SK-N-SH (cell line): ENCODE results near the gene NGB. TPM values are rescaled to one million over a fixed set of nuclear protein-coding genes. Genes with fewer than 3 reads are reported as not detected.

ENCODE experiments used
- CTCF ChIA-PET: fragments of 300-600, 350-600 bp; formaldehyde crosslinking; extraction: SDS; loops from one replicate; lab custom pipeline; 2021; lab: Yijun Ruan, JAX
- POLR2A ChIA-PET: fragments of 350-600 bp; sonication (Branson Sonifier 250); formaldehyde crosslinking; extraction: SDS; loops from one replicate; lab custom pipeline; 2020; ENCODE audit warnings: antibody characterized with exemption, inconsistent platforms; lab: Yijun Ruan, JAX
- DNase-seq: peaks from one replicate; pipeline ENCODE4 v3.0.0; 2012
- H2AFZ ChIP-seq: fragments of 200-600 bp; sonication (generic); 2 replicates; pipeline ENCODE4 v1.8.1; 2016; ENCODE audit warnings: antibody characterized with exemption, mild to moderate bottlenecking, low read depth
- H3F3A ChIP-seq: fragments of 200-600 bp; sonication (generic); replicated peaks from 2 replicates; pipeline ENCODE3; 2016; ENCODE audit warnings: antibody characterized with exemption, mild to moderate bottlenecking; ENCODE audit not compliant: insufficient read depth
- H3K27ac ChIP-seq, 2 experiments: fragments of 200-500 bp in 1 of 2; fragments of 200-600 bp in 1 of 2; sonication (Bioruptor generic) in 1 of 2; sonication (generic), shearing (Covaris generic) in 1 of 2; 2 replicates each; pipeline versions ENCODE4 v1.5.1 to v1.6.1; 2014 to 2016; ENCODE audit warnings: low read depth in 2 of 2, inconsistent platforms in 1 of 2, low read length in 1 of 2, mild to moderate bottlenecking in 1 of 2, mixed read lengths in 1 of 2
- H3K27me3 ChIP-seq: fragments of 200-600 bp; sonication (generic), shearing (Covaris generic); 2 replicates; pipeline ENCODE4 v1.6.1; 2016; ENCODE audit warnings: mixed run types; ENCODE audit not compliant: insufficient read depth
- H3K36me3 ChIP-seq, 2 experiments: fragments of 200-500 bp in 1 of 2; fragments of 200-600 bp in 1 of 2; sonication (Bioruptor generic) in 1 of 2; sonication (generic) in 1 of 2; replicated peaks in 1 of 2; 2 replicates each; pipeline versions ENCODE3 to v1.5.1; 2014 to 2016; ENCODE audit warnings: low read length in 1 of 2, mild to moderate bottlenecking in 1 of 2; ENCODE audit not compliant: insufficient read depth in 2 of 2, control insufficient read depth in 1 of 2
- H3K4me1 ChIP-seq, 2 experiments: fragments of 200-500 bp in 1 of 2; fragments of 200-600 bp in 1 of 2; sonication (Bioruptor generic) in 1 of 2; sonication (generic), shearing (Covaris generic) in 1 of 2; 2 replicates each; pipeline versions ENCODE4 v1.5.1 to v1.6.1; 2014 to 2016; ENCODE audit warnings: low read depth in 1 of 2, low read length in 1 of 2, mixed run types in 1 of 2; ENCODE audit not compliant: insufficient read depth in 2 of 2, control insufficient read depth in 1 of 2
- H3K4me2 ChIP-seq: fragments of 200-600 bp; sonication (generic), shearing (Covaris generic); 2 replicates; pipeline ENCODE4 v1.6.1; 2017; ENCODE audit warnings: mixed run types
- H3K4me3 ChIP-seq, 2 experiments: fragments of 200-500 bp in 1 of 2; fragments of 200-600 bp in 1 of 2; sonication (Bioruptor generic) in 1 of 2; sonication (generic), shearing (Covaris generic) in 1 of 2; 2 replicates each; pipeline versions ENCODE4 v1.5.1 to v1.8.1; 2014 to 2016; ENCODE audit warnings: low read depth in 2 of 2, inconsistent platforms in 1 of 2, low read length in 1 of 2, mild to moderate bottlenecking in 1 of 2, mixed read lengths in 1 of 2, moderate library complexity in 1 of 2
- H3K79me2 ChIP-seq: fragments of 200-600 bp; sonication (generic); 2 replicates; pipeline ENCODE4 v1.8.1; 2017; ENCODE audit warnings: mild to moderate bottlenecking; ENCODE audit not compliant: insufficient read depth
- H3K9ac ChIP-seq: fragments of 200-600 bp; sonication (generic); 2 replicates; pipeline ENCODE4 v1.6.1; 2017; ENCODE audit warnings: mixed run types
- H3K9me2 ChIP-seq: fragments of 200-600 bp; sonication (generic); 2 replicates; pipeline ENCODE4 v1.6.1; 2017; ENCODE audit warnings: mixed run types
- H3K9me3 ChIP-seq: fragments of 200-600 bp; sonication (generic); 2 replicates; pipeline ENCODE4 v1.6.1; 2017; ENCODE audit warnings: mixed run types, mild to moderate bottlenecking, moderate library complexity
- H4K20me1 ChIP-seq: fragments of 200-600 bp; sonication (generic); 2 replicates; pipeline ENCODE4 v1.6.1; 2017; ENCODE audit warnings: mild to moderate bottlenecking, mixed run types; ENCODE audit not compliant: insufficient read depth
- CHD2 ChIP-seq: fragments of 150-350 bp; IDR thresholded peaks from 2 replicates; pipeline ENCODE4 v1.6.1; 2018; ENCODE audit warnings: low read length; ENCODE audit not compliant: partially characterized antibody
- CTCF ChIP-seq: fragments of 200-600 bp; sonication (generic); IDR thresholded peaks from 2 replicates; pipeline ENCODE4 v1.6.1; 2017; ENCODE audit warnings: antibody characterized with exemption, mild to moderate bottlenecking, moderate library complexity
- EP300 ChIP-seq, 2 experiments: IDR thresholded peaks; 2 replicates each; pipeline versions ENCODE4 v1.4.0 to v1.6.1; 2012; ENCODE audit warnings: borderline replicate concordance in 1 of 2, low read depth in 1 of 2, low read length in 1 of 2
- EZH2phosphoT487 ChIP-seq: fragments of 200-600 bp; sonication (generic); IDR thresholded peaks from 2 replicates; pipeline ENCODE4 v1.6.1; 2017; ENCODE audit warnings: low read depth, mixed run types, mild to moderate bottlenecking, antibody characterized with exemption, moderate library complexity, borderline replicate concordance
- FOXJ3 ChIP-seq: sonication (generic); formaldehyde crosslinking; IDR thresholded peaks from 2 replicates; pipeline ENCODE4 v1.5.1; 2020; ENCODE audit warnings: mild to moderate bottlenecking, missing genetic modification reagents
- GABPA ChIP-seq: IDR thresholded peaks from 2 replicates; pipeline ENCODE4 v1.4.0; 2012; ENCODE audit warnings: low read depth, mild to moderate bottlenecking
- GATA2 ChIP-seq: sonication (generic); formaldehyde crosslinking; IDR thresholded peaks from 2 replicates; pipeline ENCODE4 v1.5.0; 2020; ENCODE audit warnings: mild to moderate bottlenecking, missing genetic modification reagents
- JUND ChIP-seq: IDR thresholded peaks from 2 replicates; pipeline ENCODE4 v1.4.0; 2012
- MEF2A ChIP-seq: IDR thresholded peaks from 2 replicates; pipeline ENCODE4 v1.4.0; 2012; ENCODE audit warnings: low read depth, borderline replicate concordance
- MXI1 ChIP-seq: IDR thresholded peaks from 2 replicates; pipeline ENCODE4 v1.6.1; 2012; ENCODE audit warnings: mild to moderate bottlenecking, low read depth, low read length, improper control_type of control experiment
- NRF1 ChIP-seq: IDR thresholded peaks from 2 replicates; pipeline ENCODE4 v1.6.1; 2012; ENCODE audit warnings: low read depth, mild to moderate bottlenecking, low read length
- RCOR1 ChIP-seq: fragments of 150-350 bp; IDR thresholded peaks from 2 replicates; pipeline ENCODE4 v1.6.1; 2017; ENCODE audit warnings: antibody characterized with exemption, low read length
- RFX5 ChIP-seq: IDR thresholded peaks from 2 replicates; pipeline ENCODE4 v1.6.1; 2012; ENCODE audit warnings: mild to moderate bottlenecking, improper control_type of control experiment, low read length
- RXRA ChIP-seq: IDR thresholded peaks from 2 replicates; pipeline ENCODE4 v1.4.0; 2012; ENCODE audit warnings: low read depth, mild to moderate bottlenecking, borderline replicate concordance
- SMC3 ChIP-seq: IDR thresholded peaks from 2 replicates; pipeline ENCODE4 v1.6.1; 2012; ENCODE audit warnings: low read depth, low read length, improper control_type of control experiment
- TAF1 ChIP-seq: IDR thresholded peaks from 2 replicates; pipeline ENCODE4 v1.6.1; 2012; ENCODE audit warnings: low read depth, mild to moderate bottlenecking, low read length, moderate library complexity, borderline replicate concordance
- TCF12 ChIP-seq: IDR thresholded peaks from 2 replicates; pipeline ENCODE4 v1.4.0; 2012
- USF1 ChIP-seq: IDR thresholded peaks from 2 replicates; pipeline ENCODE4 v1.4.0; 2012; ENCODE audit warnings: low read depth, borderline replicate concordance
- USF2 ChIP-seq: fragments of 150-350 bp; IDR thresholded peaks from 2 replicates; pipeline ENCODE4 v1.6.1; 2017; ENCODE audit warnings: antibody characterized with exemption, low read length, low read depth, borderline replicate concordance
- WGBS: methylation state at CpG from one replicate; pipeline ENCODE4 v1.1.6; 2017; ENCODE audit warnings: low lambda C conversion rate; 5-methylcytosine and 5-hydroxymethylcytosine counted together
- polyA plus RNA-seq, 3 experiments: library from polyadenylated mRNA; depleted of rRNA; stranded (reverse); fragments of >200 nt; gene quantifications; 2 replicates each; pipeline ENCODE4 v1.2.3, GENCODE V29; 2012
- TF ChIP-seq, protein P1 (sequence below): IDR thresholded peaks from 2 replicates; pipeline ENCODE4 v1.4.0; 2012; ENCODE audit warnings: low read depth, borderline replicate concordance
- TF ChIP-seq, protein P2 (sequence below): fragments of 150-350 bp; IDR thresholded peaks from 2 replicates; pipeline ENCODE4 v1.6.1; 2016; ENCODE audit warnings: mild to moderate bottlenecking, low read depth, low read length

NGB gene
- polyA plus RNA-seq, 1 of the 3 experiments (the other 2 are of a cell fraction), result not detected

- TF ChIP-seq MXI1, result no peak
- TF ChIP-seq SMC3, result no peak
- no peak for TF ChIP-seq RXRA
- no peak for TF ChIP-seq USF2
- no peak for TF ChIP-seq CHD2
- TF ChIP-seq GABPA, result no peak
Measured at GRCh38 chr14:77311217-77311616, 40.2 kb upstream of the NGB start (continued).

GRCh38 chr14:77310026-77310425, 39.0 kb upstream of the NGB start:
- H3K79me2 ChIP-seq, result peaks cover 9% of the 10 kb centered on the region; the same call in 1 of the 2 replicates
- H3K4me1 ChIP-seq, result peaks cover 19 to 22% of the 10 kb centered on the region in 2 experiments
- H3K9ac ChIP-seq, result no peak overlapping the region
- no peak for DNase-seq
- no peaks in the 10 kb centered on the region for H3K9me3 ChIP-seq
- peaks cover 9 to 10% of the 10 kb centered on the region in 2 experiments for H3K36me3 ChIP-seq
- no peak overlapping the region for H2AFZ ChIP-seq
- no peak overlapping the region for H3K4me2 ChIP-seq
- peaks cover 1% of the 10 kb centered on the region; the same call in 1 of the 2 replicates for H4K20me1 ChIP-seq
- no peak overlapping the region for H3K27ac ChIP-seq
- H3K4me3 ChIP-seq, result no peak overlapping the region
- ChIA-PET CTCF (interaction anchor here (1.2 to 8.0 kb wide), 4 partner anchors 9 to 170 kb away, joined by 3 to 133 read pairs (median 4); no protein-coding TSS in a partner anchor), POLR2A (no interaction called here)
- H3K9me2 ChIP-seq, result no peaks in the 10 kb centered on the region
- peaks cover 10% of the 10 kb centered on the region for H3F3A ChIP-seq
- H3K27me3 ChIP-seq, result no peaks in the 10 kb centered on the region
- no peak for TF ChIP-seq FOXJ3
- TF ChIP-seq EP300 (IDR thresholded peaks at IDR 0.05; ENCODE audit: borderline replicate concordance in 1 of 2, low read depth in 1 of 2, low read length in 1 of 2), result no peak
- TF ChIP-seq MEF2A, result no peak
- TF ChIP-seq USF2, result no peak
- no peak for TF ChIP-seq CTCF
- no peak for TF ChIP-seq RCOR1
- no peak for TF ChIP-seq SMC3
- TF ChIP-seq, protein P1, sequence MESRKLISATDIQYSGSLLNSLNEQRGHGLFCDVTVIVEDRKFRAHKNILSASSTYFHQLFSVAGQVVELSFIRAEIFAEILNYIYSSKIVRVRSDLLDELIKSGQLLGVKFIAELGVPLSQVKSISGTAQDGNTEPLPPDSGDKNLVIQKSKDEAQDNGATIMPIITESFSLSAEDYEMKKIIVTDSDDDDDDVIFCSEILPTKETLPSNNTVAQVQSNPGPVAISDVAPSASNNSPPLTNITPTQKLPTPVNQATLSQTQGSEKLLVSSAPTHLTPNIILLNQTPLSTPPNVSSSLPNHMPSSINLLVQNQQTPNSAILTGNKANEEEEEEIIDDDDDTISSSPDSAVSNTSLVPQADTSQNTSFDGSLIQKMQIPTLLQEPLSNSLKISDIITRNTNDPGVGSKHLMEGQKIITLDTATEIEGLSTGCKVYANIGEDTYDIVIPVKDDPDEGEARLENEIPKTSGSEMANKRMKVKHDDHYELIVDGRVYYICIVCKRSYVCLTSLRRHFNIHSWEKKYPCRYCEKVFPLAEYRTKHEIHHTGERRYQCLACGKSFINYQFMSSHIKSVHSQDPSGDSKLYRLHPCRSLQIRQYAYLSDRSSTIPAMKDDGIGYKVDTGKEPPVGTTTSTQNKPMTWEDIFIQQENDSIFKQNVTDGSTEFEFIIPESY, result no peak
- TF ChIP-seq, protein P2, sequence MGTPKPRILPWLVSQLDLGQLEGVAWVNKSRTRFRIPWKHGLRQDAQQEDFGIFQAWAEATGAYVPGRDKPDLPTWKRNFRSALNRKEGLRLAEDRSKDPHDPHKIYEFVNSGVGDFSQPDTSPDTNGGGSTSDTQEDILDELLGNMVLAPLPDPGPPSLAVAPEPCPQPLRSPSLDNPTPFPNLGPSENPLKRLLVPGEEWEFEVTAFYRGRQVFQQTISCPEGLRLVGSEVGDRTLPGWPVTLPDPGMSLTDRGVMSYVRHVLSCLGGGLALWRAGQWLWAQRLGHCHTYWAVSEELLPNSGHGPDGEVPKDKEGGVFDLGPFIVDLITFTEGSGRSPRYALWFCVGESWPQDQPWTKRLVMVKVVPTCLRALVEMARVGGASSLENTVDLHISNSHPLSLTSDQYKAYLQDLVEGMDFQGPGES, result no peak
- no peak for TF ChIP-seq TCF12
- no peak for TF ChIP-seq RFX5
- TF ChIP-seq GATA2 (CRISPR knock-in tag), result no peak
- no peak for TF ChIP-seq JUND
- no peak for TF ChIP-seq NRF1
- no peak for TF ChIP-seq MXI1
- no peak for TF ChIP-seq TAF1
- TF ChIP-seq EZH2phosphoT487, result no peak
- TF ChIP-seq USF1, result no peak
- WGBS, result 82% methylated on average over 4 of the region's 4 CpGs
